ENCODE measurements around the gene CENPX.

DNA sequence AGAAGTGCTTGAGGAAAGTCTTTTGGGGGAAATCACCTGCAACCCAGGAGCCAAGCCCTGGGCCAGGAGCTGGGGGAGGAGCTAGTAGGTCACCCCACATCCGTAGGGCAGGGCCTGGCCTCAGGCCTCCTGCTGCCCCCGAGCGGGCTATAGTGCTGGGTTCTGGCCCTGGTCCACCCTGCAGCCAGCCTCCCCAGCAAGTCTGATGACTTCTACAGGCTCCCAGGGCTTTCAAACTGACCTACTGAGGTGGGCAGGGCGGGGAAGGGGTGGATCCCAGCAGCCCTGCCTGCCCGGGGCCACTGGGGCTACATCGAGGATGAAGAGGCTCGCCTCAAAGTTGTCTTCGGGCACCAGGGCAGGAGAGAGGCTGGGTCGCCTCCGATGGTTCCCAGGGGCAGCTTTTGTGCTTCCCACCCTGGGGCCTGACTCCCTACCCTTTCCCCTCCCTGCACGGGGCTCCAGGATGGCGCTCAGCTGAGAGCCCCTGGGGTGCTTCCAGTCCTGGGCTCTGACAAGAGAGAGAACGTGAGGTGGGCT lies 5.0 kb downstream of the CENPX start:
- TF ChIP-seq, protein P1, sequence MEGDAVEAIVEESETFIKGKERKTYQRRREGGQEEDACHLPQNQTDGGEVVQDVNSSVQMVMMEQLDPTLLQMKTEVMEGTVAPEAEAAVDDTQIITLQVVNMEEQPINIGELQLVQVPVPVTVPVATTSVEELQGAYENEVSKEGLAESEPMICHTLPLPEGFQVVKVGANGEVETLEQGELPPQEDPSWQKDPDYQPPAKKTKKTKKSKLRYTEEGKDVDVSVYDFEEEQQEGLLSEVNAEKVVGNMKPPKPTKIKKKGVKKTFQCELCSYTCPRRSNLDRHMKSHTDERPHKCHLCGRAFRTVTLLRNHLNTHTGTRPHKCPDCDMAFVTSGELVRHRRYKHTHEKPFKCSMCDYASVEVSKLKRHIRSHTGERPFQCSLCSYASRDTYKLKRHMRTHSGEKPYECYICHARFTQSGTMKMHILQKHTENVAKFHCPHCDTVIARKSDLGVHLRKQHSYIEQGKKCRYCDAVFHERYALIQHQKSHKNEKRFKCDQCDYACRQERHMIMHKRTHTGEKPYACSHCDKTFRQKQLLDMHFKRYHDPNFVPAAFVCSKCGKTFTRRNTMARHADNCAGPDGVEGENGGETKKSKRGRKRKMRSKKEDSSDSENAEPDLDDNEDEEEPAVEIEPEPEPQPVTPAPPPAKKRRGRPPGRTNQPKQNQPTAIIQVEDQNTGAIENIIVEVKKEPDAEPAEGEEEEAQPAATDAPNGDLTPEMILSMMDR (IDR thresholded peaks at IDR 0.05), result no peak
- no peak for TF ChIP-seq POLR2A (IDR thresholded peaks at IDR 0.05)

Data from adrenal gland (tissue), 5 donors.